ENCODE data around the gene EGFR.

GRCh38 chr7:55251911-55252310 is 233.1 kb downstream of the EGFR start:
- TF ChIP-seq POLR2A (IDR thresholded peaks at IDR 0.05) (no peak), CTCF (IDR thresholded peaks at IDR 0.05) (no peak), EP300 (IDR thresholded peaks at IDR 0.05) (no peak)
